HUES64 (cell line): ENCODE results near the gene SYNC.
"Not testable (repeated sequence)": the region's sequence is repeated elsewhere in the genome, so short reads cannot be mapped to it uniquely, and the experiment has no call there.

Experiments used
- H3K27ac ChIP-seq: 2 replicates; pipeline ENCODE4 v1.7.0; 2013; ENCODE audit warnings: low read depth, low read length, inconsistent platforms
- H3K27me3 ChIP-seq: 2 replicates; pipeline ENCODE4 v1.6.1; 2013; ENCODE audit warnings: mild to moderate bottlenecking, low read length; ENCODE audit not compliant: insufficient read depth
- H3K36me3 ChIP-seq: 2 replicates; pipeline ENCODE4 v1.6.1; 2013; ENCODE audit warnings: mild to moderate bottlenecking, low read length; ENCODE audit not compliant: insufficient read depth
- H3K4me1 ChIP-seq: 2 replicates; pipeline ENCODE4 v1.6.1; 2013; ENCODE audit warnings: mild to moderate bottlenecking, low read length, moderate library complexity; ENCODE audit not compliant: insufficient read depth
- H3K4me3 ChIP-seq: 2 replicates; pipeline ENCODE4 v1.5.1; 2013; ENCODE audit warnings: mild to moderate bottlenecking, low read length, moderate library complexity
- H3K9ac ChIP-seq: 2 replicates; pipeline ENCODE4 v1.6.1; 2013; ENCODE audit warnings: mild to moderate bottlenecking, low read depth, low read length
- H3K9me3 ChIP-seq: 2 replicates; pipeline ENCODE4 v1.6.1; 2013; ENCODE audit warnings: low read depth, low read length; ENCODE audit not compliant: insufficient read depth
- WGBS: fragments of 150-250, 120-280 bp; methylation state at CpG from one replicate; pipeline ENCODE4 v1.1.7; 2013; ENCODE audit warnings: missing lambda C conversion rate; 5-methylcytosine and 5-hydroxymethylcytosine counted together

SYNC gene

GRCh38 chr1:32706491-32706890, 3.9 kb upstream of the SYNC start:
- H3K9me3 ChIP-seq, result no peaks in the 10 kb centered on the region
- peaks cover 32% of the 10 kb centered on the region for H3K27me3 ChIP-seq
- 81% methylated on average over 1 of the region's 1 CpG for WGBS
- 0 out of 2 replicates have a peak overlapping the region, but pooled peaks have one; percentile 12 for H3K9ac ChIP-seq
- H3K36me3 ChIP-seq, result no peaks in the 10 kb centered on the region
- H3K4me3 ChIP-seq, result no peak overlapping the region
- no peak overlapping the region for H3K27ac ChIP-seq
- peaks cover 9% of the 10 kb centered on the region for H3K4me1 ChIP-seq

GRCh38 chr1:32705516-32705915, 2.9 kb upstream of the SYNC start:
- WGBS, result 88% methylated on average over 7 of the region's 7 CpGs
- no peaks in the 10 kb centered on the region for H3K9me3 ChIP-seq
- H3K36me3 ChIP-seq, result no peaks in the 10 kb centered on the region
- peaks cover 9% of the 10 kb centered on the region for H3K4me1 ChIP-seq
- H3K9ac ChIP-seq, result no peak overlapping the region
- H3K27ac ChIP-seq, result no peak overlapping the region
- H3K27me3 ChIP-seq, result peaks cover 34% of the 10 kb centered on the region
- no peak overlapping the region for H3K4me3 ChIP-seq

GRCh38 chr1:32703479-32704291, 1.1 kb upstream of the SYNC start:
- Histone ChIP-seq H3K27ac (no peak overlapping the region), H3K4me1 (peaks cover 9% of the 10 kb centered on the region), H3K36me3 (no peaks in the 10 kb centered on the region), H3K4me3 (peak overlapping the region; percentile 60), H3K9me3 (no peaks in the 10 kb centered on the region), H3K9ac (no peak overlapping the region), H3K27me3 (peaks cover 34% of the 10 kb centered on the region)
- WGBS, result 65% methylated on average over 18 of the region's 18 CpGs

- Histone ChIP-seq H3K4me3 (peak overlapping the region; percentile 60), H3K27me3 (peaks cover 34% of the 10 kb centered on the region), H3K27ac (no peak overlapping the region), H3K4me1 (peaks cover 9% of the 10 kb centered on the region), H3K9ac (no peak overlapping the region), H3K36me3 (no peaks in the 10 kb centered on the region), H3K9me3 (no peaks in the 10 kb centered on the region)
- 8% methylated on average over 27 of the region's 27 CpGs for WGBS
Observed at GRCh38 chr1:32701951-32702598, 495 bp downstream of the SYNC start.

GRCh38 chr1:32701421-32701911, 1.1 kb downstream of the SYNC start:
- Histone ChIP-seq H3K4me1 (peaks cover 9% of the 10 kb centered on the region), H3K9me3 (no peaks in the 10 kb centered on the region), H3K27ac (no peak overlapping the region), H3K4me3 (no peak overlapping the region), H3K27me3 (peaks cover 34% of the 10 kb centered on the region), H3K9ac (no peak overlapping the region), H3K36me3 (no peaks in the 10 kb centered on the region)
- 74% methylated on average over 6 of the region's 6 CpGs for WGBS

GRCh38 chr1:32696996-32697395, 5.6 kb downstream of the SYNC start:
- H3K9ac ChIP-seq, H3K36me3 ChIP-seq, H3K4me3 ChIP-seq, H3K9me3 ChIP-seq, H3K27ac ChIP-seq, H3K27me3 ChIP-seq, H3K4me1 ChIP-seq: not testable (repeated sequence)
- WGBS, result 94% methylated on average over 8 of the region's 8 CpGs

GRCh38 chr1:32696041-32696440, 6.5 kb downstream of the SYNC start:
- WGBS, result 90% methylated on average over 9 of the region's 9 CpGs
- Histone ChIP-seq H3K4me1 (no peaks in the 10 kb centered on the region), H3K27me3 (no peaks in the 10 kb centered on the region)

GRCh38 chr1:32695098-32695904, 7.3 kb downstream of the SYNC start:
- no peak overlapping the region for H3K9ac ChIP-seq
- H3K27ac ChIP-seq, result no peak overlapping the region
- no peaks in the 10 kb centered on the region for H3K27me3 ChIP-seq
- H3K4me3 ChIP-seq, result no peak overlapping the region
- H3K9me3 ChIP-seq, result no peaks in the 10 kb centered on the region
- no peaks in the 10 kb centered on the region for H3K4me1 ChIP-seq
- WGBS, result 83% methylated on average over 17 of the region's 17 CpGs
- no peaks in the 10 kb centered on the region for H3K36me3 ChIP-seq

More at GRCh38 chr1:32696041-32696440, 6.5 kb downstream of the SYNC start:
- Histone ChIP-seq H3K9ac (no peak overlapping the region), H3K4me3 (no peak overlapping the region), H3K36me3 (no peaks in the 10 kb centered on the region), H3K9me3 (no peaks in the 10 kb centered on the region), H3K27ac (no peak overlapping the region)

- no peak overlapping the region for H3K27ac ChIP-seq
- no peaks in the 10 kb centered on the region for H3K27me3 ChIP-seq
- H3K9me3 ChIP-seq, result no peaks in the 10 kb centered on the region
- H3K36me3 ChIP-seq, result no peaks in the 10 kb centered on the region
- no peaks in the 10 kb centered on the region for H3K4me1 ChIP-seq
- WGBS, result 96% methylated on average over 5 of the region's 6 CpGs
- no peak overlapping the region for H3K9ac ChIP-seq
- no peak overlapping the region for H3K4me3 ChIP-seq
Observed at GRCh38 chr1:32693455-32694174, 9.0 kb downstream of the SYNC start.

- whole genome bisulfite sequencing, result 94% methylated on average over 2 of the region's 2 CpGs
Observed at GRCh38 chr1:32686387-32686786, 16.2 kb downstream of the SYNC start.

More at GRCh38 chr1:32686387-32686786, 16.2 kb downstream of the SYNC start:
- H3K4me3 ChIP-seq, result no peak overlapping the region
- H3K4me1 ChIP-seq, result no peaks in the 10 kb centered on the region
- no peaks in the 10 kb centered on the region for H3K27me3 ChIP-seq
- H3K27ac ChIP-seq, result no peak overlapping the region
- no peak overlapping the region for H3K9ac ChIP-seq
- H3K9me3 ChIP-seq, result no peaks in the 10 kb centered on the region
- peaks cover 55% of the 10 kb centered on the region for H3K36me3 ChIP-seq
